OCI-LY7 (cell line): ENCODE data around the gene PYGB. TPM values are rescaled to one million over a fixed set of nuclear protein-coding genes. Genes with fewer than 3 reads are reported as not detected.

Experiments
- BruUV-seq: library from RNA; stranded (reverse); fragments of 400-500 nt; replicated peaks from 2 replicates; lab custom pipeline; 2021; lab: Mats Ljungman, UMichigan
- CTCF ChIA-PET: fragments of 300-600 bp; sonication (Branson Sonifier 250); formaldehyde crosslinking; loops from one replicate; lab custom pipeline; 2022; ENCODE audit warnings: antibody characterized with exemption; ENCODE audit not compliant: unreplicated experiment; lab: Charles Lee
- POLR2A ChIA-PET: fragments of 300-600 bp; sonication (Branson Sonifier 250); formaldehyde crosslinking; loops from one replicate; lab custom pipeline; 2022; ENCODE audit warnings: antibody characterized with exemption; lab: Charles Lee
- DNase-seq: peaks from one replicate; pipeline ENCODE4 v3.0.0-alpha.2; 2015; ENCODE audit warnings: low spot score
- H2AFZ ChIP-seq: fragments of 200-600 bp; sonication (generic), shearing (Covaris generic); 2 replicates; pipeline ENCODE4 v1.6.1; 2014; ENCODE audit warnings: mild to moderate bottlenecking, antibody characterized with exemption, low read length, moderate library complexity
- H3K27ac ChIP-seq: fragments of 200-600 bp; sonication (generic); 2 replicates; pipeline ENCODE4 v1.5.1; 2014; ENCODE audit warnings: mixed run types, low read depth, mild to moderate bottlenecking, moderate library complexity, low read length, inconsistent platforms; ENCODE audit not compliant: poor library complexity, severe bottlenecking
- H3K36me3 ChIP-seq: fragments of 200-600 bp; sonication (generic); 2 replicates; pipeline ENCODE4 v1.6.1; 2014; ENCODE audit warnings: mild to moderate bottlenecking, antibody characterized with exemption, low read length, moderate library complexity, mixed read lengths; ENCODE audit not compliant: insufficient read depth
- H3K4me1 ChIP-seq: fragments of 200-600 bp; sonication (generic); 2 replicates; pipeline ENCODE4 v1.5.1; 2014; ENCODE audit warnings: mild to moderate bottlenecking, low read length; ENCODE audit not compliant: insufficient read depth, poor library complexity, severe bottlenecking
- H3K4me2 ChIP-seq: fragments of 200-600 bp; sonication (generic); 2 replicates; pipeline ENCODE4 v1.6.1; 2014; ENCODE audit warnings: mild to moderate bottlenecking, low read length
- H3K4me3 ChIP-seq: fragments of 200-600 bp; sonication (generic); 2 replicates; pipeline ENCODE4 v1.5.1; 2014; ENCODE audit warnings: mild to moderate bottlenecking, low read depth, low read length; ENCODE audit not compliant: poor library complexity, severe bottlenecking
- H3K79me2 ChIP-seq: fragments of 200-600 bp; sonication (generic); 2 replicates; pipeline ENCODE4 v1.6.1; 2016; ENCODE audit warnings: low read depth, mild to moderate bottlenecking, low read length, moderate library complexity, mixed read lengths; ENCODE audit not compliant: insufficient read depth
- H3K9me2 ChIP-seq: fragments of 200-600 bp; sonication (generic); 2 replicates; pipeline ENCODE4 v1.6.1; 2016; ENCODE audit warnings: mild to moderate bottlenecking, low read length, mixed read lengths; ENCODE audit not compliant: insufficient read depth
- H3K9me3 ChIP-seq: fragments of 200-600 bp; sonication (generic); 2 replicates; pipeline ENCODE4 v1.6.1; 2014; ENCODE audit warnings: mild to moderate bottlenecking, mixed run types, low read length, mixed read lengths
- H4K20me1 ChIP-seq: fragments of 200-600 bp; sonication (generic); 2 replicates; pipeline ENCODE4 v1.6.1; 2014; ENCODE audit warnings: mild to moderate bottlenecking, antibody characterized with exemption, low read length, moderate library complexity, mixed read lengths; ENCODE audit not compliant: insufficient read depth
- EZH2phosphoT487 ChIP-seq: fragments of 200-600 bp; sonication (generic); IDR thresholded peaks from 2 replicates; pipeline ENCODE4 v1.6.1; 2018; ENCODE audit warnings: low read depth, borderline replicate concordance, mild to moderate bottlenecking, mixed run types, antibody characterized with exemption, low read length, moderate library complexity, mixed read lengths
- intact Hi-C: fragments of 100-400 bp; cut with micrococcal nuclease; formaldehyde crosslinking; loops from one replicate; pipeline ENCODE4 v1.10.0; 2022; ENCODE audit not compliant: unreplicated experiment
- total RNA-seq, 2 experiments: library from RNA; depleted of rRNA in 1 of 2; stranded (reverse); fragments of >200 nt in 1 of 2; shearing (Covaris generic) in 1 of 2; gene quantifications; 2 replicates each; pipeline ENCODE4 v1.2.3, GENCODE V29; 2014 to 2022
- TF ChIP-seq, protein P1 (sequence below): fragments of 200-600 bp; sonication (generic); conservative IDR thresholded peaks from 2 replicates; pipeline ENCODE4 v1.5.1; 2014; ENCODE audit warnings: mild to moderate bottlenecking, antibody characterized with exemption, low read length, moderate library complexity, mixed read lengths

PYGB gene
- total RNA-seq, 2 experiments from 2014 or later: 4.9 to 7.0 TPM

DNA sequence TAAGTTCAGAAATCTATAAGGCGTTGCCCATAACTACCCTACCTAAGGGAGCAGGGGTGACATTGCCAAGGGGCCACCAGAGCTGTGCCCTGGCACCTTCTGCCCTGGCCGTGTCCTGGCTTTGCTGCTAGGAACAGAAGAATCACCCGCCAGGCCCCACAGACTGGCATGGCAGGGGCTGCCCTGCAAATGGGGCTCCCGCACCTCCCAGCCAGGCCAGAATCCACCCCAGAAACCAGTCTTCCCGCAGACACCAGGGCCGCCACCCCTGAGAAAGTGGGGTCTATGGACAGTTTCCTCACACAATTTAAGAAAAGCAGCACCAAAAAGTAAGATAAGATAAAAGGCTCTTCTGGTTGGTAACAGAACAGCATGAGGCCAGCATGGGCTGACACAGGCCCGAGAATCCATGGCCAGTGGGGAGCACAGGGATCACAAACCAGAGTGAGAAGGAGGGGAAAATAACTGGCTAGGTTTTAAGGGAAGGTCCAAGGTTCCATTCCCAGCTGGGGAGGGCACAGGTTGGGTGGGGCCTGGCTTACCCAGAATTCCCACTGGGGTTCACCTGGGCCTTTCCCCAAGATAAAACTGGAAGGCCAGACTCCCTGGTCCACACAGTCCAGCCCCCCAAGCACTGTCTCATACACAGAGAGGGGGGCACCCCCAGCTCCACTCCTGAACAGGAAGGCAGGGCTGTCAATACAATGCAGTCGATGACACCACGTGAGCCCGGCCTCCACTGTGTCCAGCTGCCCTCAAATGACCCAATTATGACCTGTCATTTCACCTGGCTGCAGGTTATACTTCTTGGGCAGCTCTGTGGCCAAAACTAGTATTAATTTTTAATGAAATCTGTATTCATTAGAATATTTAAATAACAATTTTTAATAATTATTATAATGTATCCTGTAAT, 59.4 kb downstream of the PYGB start:
- no TSS peak for BruUV-seq
- no peak for TF ChIP-seq EZH2phosphoT487
- TF ChIP-seq, protein P1, sequence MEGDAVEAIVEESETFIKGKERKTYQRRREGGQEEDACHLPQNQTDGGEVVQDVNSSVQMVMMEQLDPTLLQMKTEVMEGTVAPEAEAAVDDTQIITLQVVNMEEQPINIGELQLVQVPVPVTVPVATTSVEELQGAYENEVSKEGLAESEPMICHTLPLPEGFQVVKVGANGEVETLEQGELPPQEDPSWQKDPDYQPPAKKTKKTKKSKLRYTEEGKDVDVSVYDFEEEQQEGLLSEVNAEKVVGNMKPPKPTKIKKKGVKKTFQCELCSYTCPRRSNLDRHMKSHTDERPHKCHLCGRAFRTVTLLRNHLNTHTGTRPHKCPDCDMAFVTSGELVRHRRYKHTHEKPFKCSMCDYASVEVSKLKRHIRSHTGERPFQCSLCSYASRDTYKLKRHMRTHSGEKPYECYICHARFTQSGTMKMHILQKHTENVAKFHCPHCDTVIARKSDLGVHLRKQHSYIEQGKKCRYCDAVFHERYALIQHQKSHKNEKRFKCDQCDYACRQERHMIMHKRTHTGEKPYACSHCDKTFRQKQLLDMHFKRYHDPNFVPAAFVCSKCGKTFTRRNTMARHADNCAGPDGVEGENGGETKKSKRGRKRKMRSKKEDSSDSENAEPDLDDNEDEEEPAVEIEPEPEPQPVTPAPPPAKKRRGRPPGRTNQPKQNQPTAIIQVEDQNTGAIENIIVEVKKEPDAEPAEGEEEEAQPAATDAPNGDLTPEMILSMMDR: no peak
- no peaks in the 10 kb centered on the region for H3K4me1 ChIP-seq
- no peaks in the 10 kb centered on the region for H3K9me2 ChIP-seq
- no peaks in the 10 kb centered on the region for H3K36me3 ChIP-seq
- no peak for DNase-seq
- no peak overlapping the region for H3K4me2 ChIP-seq
- no peaks in the 10 kb centered on the region for H4K20me1 ChIP-seq
- H2AFZ ChIP-seq: no peak overlapping the region
- H3K9me3 ChIP-seq: no peaks in the 10 kb centered on the region
- CTCF ChIA-PET: no interaction called here
- no peak overlapping the region for H3K4me3 ChIP-seq
- intact Hi-C loops: no loop called here
- no peak overlapping the region for H3K27ac ChIP-seq
- POLR2A ChIA-PET: no interaction called here
- H3K79me2 ChIP-seq: no peaks in the 10 kb centered on the region

DNA sequence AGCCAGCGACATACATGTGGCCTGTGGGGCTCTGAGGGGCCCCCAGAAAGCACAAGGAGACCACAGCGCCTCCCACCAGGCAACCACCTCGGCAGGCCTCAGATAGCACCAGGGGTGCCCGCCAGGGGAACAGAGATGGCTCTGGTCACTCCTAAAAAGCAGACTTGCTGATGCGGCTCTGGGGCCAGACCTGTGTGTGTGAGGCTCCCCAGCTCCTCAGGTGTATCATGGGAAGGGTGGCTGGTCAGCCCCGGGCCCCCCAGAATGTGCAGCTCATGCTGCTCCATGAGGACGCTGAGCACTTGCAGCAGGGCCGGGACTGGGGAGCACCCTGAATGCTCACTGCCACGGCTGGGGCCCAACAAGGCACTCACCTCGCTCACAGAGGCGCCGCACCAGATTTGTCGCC, 60.2 kb downstream of the PYGB start:
- BruUV-seq: no TSS peak
- POLR2A ChIA-PET: no interaction called here
- CTCF ChIA-PET: no interaction called here

More for the DNA sequence above, 60.2 kb downstream of the PYGB start:
- Histone ChIP-seq H3K27ac (no peak overlapping the region), H3K36me3 (no peaks in the 10 kb centered on the region), H3K79me2 (no peaks in the 10 kb centered on the region), H4K20me1 (no peaks in the 10 kb centered on the region), H3K9me3 (no peaks in the 10 kb centered on the region), H3K9me2 (no peaks in the 10 kb centered on the region), H3K4me3 (no peak overlapping the region), H3K4me1 (no peaks in the 10 kb centered on the region), H3K4me2 (no peak overlapping the region), H2AFZ (no peak overlapping the region)
- TF ChIP-seq EZH2phosphoT487: no peak
- TF ChIP-seq, protein P1: no peak
- no peak for DNase-seq
- intact Hi-C loops: no loop called here
